Dendritic cell treated with granulocyte-macrophage colony-stimulating factor and Interleukin-4, amounts not matched to agents 40 ng/mL and 50 ng/mL, for 4 days (primary cell): ENCODE measurements around the gene TFB1M.
"Not testable (repeated sequence)": the region's sequence is repeated elsewhere in the genome, so short reads cannot be mapped to it uniquely, and the experiment has no call there.

ENCODE experiments used
- H3K27ac Mint-ChIP-seq: one replicate; pipeline ENCODE4 v1.8.0; 2022; ENCODE audit warnings: mild to moderate bottlenecking, mixed read lengths
- H3K27me3 Mint-ChIP-seq: one replicate; pipeline ENCODE4 v1.8.0; 2022; ENCODE audit warnings: mild to moderate bottlenecking, mixed read lengths
- H3K36me3 Mint-ChIP-seq: one replicate; pipeline ENCODE4 v1.8.0; 2022; ENCODE audit warnings: low read depth, mixed read lengths
- H3K4me1 Mint-ChIP-seq: one replicate; pipeline ENCODE4 v1.8.0; 2022; ENCODE audit warnings: low read depth, mixed read lengths
- H3K4me3 Mint-ChIP-seq: one replicate; pipeline ENCODE4 v1.8.0; 2022; ENCODE audit warnings: mild to moderate bottlenecking, moderate library complexity, mixed read lengths
- H3K9me3 Mint-ChIP-seq: one replicate; pipeline ENCODE4 v1.8.0; 2022; ENCODE audit warnings: mixed read lengths
- intact Hi-C: fragments of 100-400 bp; cut with micrococcal nuclease; formaldehyde crosslinking; loops from one replicate; pipeline ENCODE4 v1.15.0; 2022

The TFB1M gene

DNA sequence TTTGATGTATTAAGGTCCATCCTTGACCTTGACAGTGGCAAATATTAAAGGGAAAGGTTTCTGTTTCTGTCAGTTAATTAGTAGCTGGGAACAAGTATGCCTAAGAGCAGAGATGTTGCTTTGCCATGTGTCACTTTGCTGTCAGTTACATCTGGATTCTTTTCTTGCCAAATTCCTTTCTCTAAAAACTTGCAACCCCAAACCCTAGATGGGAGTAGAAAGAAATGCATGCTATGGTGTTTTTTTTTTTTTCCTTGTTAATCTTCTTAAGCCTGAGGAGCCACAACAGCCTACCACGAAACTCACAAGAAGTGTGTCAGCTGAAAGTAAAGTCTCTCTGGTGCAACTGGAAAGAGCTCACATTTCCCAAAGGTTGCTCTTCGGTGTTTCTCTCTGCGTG, 68.5 kb downstream of the TFB1M start:
- Mint-ChIP-seq H3K4me3 (no peak overlapping the region), H3K27ac (no peak overlapping the region), H3K4me1 (no peaks in the 10 kb centered on the region), H3K27me3 (no peaks in the 10 kb centered on the region), H3K36me3 (peaks cover 6% of the 10 kb centered on the region), H3K9me3 (no peaks in the 10 kb centered on the region)
- intact Hi-C loops: no loop called here

DNA sequence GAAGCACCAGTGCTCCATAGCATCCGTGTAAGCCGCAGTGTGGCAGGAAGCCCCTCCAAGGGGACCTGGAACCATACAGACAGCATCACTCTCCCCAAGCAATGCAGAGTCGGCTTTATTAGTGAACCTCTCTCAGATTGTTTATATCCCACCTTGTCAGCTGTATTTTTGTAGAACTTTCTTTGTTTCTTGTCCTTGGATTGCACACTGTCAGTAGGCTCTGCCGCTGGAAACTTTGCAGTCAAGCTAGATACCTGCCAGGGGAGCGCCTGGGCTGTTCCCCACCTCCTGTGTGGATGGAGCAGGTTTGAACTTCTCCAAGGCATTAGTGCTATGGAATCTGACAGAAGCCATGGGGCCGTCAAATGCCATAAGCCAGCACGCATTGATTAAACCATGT, 69.1 kb downstream of the TFB1M start:
- Mint-ChIP-seq H3K4me1 (no peaks in the 10 kb centered on the region), H3K27ac (no peak overlapping the region), H3K36me3 (peaks cover 6% of the 10 kb centered on the region), H3K27me3 (no peaks in the 10 kb centered on the region), H3K4me3 (no peak overlapping the region), H3K9me3 (no peaks in the 10 kb centered on the region)
- intact Hi-C loops: no loop called here

DNA sequence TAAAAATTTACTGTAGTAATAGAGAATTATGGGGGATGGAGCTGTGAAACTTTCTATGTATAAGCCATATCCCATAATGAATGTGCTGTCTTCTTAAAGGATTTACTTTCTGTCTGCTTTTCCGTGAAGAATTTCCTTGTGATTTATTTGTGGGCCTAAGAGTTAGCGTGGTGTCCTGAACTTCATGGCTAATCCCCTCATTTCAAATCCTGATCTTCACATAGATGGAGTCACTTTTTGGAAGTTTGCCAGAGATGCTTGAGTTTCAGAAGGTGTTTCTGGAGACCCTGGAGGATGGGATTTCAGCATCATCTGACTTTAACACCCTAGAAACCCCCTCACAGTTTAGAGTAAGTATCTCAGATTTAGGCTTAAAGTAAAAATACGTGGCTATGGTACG, 69.8 kb downstream of the TFB1M start:
- Mint-ChIP-seq H3K36me3 (peaks cover 6% of the 10 kb centered on the region), H3K4me1 (no peaks in the 10 kb centered on the region), H3K4me3 (no peak overlapping the region), H3K27me3 (no peaks in the 10 kb centered on the region), H3K9me3 (no peaks in the 10 kb centered on the region), H3K27ac (no peak overlapping the region)
- intact Hi-C loops: no loop called here

DNA sequence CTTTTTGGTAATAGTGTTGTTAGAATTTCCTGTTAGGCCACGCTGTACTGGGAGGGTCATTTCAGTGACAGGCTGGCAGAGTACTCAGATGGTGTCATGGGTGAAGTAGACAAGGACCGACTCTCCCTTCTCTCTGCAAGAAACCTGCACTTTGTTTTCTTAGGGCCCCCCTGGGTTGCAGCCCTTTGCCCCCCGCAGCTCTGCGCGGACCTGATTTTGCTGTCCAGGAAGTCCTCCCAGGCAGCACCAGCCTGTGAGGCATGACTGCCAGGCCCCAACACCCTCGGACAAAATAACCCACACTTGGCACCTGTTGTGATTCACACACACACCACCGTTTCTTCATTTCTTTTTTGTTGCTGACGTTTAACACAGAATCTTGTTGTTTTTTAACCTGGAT, 72.3 kb downstream of the TFB1M start:
- H3K4me3 Mint-ChIP-seq: no peak overlapping the region
- intact Hi-C loops: no loop called here
- no peaks in the 10 kb centered on the region for H3K27me3 Mint-ChIP-seq
- no peak overlapping the region for H3K27ac Mint-ChIP-seq
- no peaks in the 10 kb centered on the region for H3K4me1 Mint-ChIP-seq
- H3K9me3 Mint-ChIP-seq: peaks cover 7% of the 10 kb centered on the region
- no peaks in the 10 kb centered on the region for H3K36me3 Mint-ChIP-seq

DNA sequence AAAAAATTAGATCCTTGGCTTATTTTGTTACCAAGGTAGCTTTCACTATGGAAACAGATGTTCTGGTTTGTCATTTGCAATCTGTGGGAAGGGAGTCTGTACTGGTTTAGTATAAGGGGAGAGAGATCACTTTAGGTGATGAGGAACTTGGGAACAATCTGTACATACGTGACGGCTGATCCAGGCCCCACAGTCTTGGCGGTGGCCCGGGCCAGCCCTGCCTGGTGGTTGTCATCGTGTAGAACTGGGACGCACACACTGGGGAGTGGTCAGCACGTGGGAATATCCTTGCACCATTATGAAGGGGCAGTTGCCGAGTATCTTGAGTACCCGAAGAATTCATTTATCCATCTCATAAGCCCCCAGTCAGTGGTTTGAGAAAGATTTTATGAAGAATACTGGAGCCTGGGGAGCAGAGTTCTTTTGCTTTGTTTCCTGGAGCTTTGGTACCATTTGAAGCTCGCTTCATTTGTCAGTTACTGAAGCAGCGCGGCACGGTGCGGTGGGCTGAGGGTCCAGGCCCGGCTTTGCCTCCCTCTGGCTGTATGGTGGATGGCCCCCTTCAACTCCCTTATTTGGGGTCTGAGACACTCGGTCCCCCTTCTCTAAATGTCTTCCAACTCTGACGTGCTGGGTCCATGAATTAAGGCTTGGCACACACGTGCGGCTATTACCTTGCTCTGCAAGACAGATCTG, 73.2 kb downstream of the TFB1M start:
- no peaks in the 10 kb centered on the region for H3K27me3 Mint-ChIP-seq
- peaks cover 7% of the 10 kb centered on the region for H3K9me3 Mint-ChIP-seq
- intact Hi-C loops: no loop called here
- no peak overlapping the region for H3K27ac Mint-ChIP-seq
- no peaks in the 10 kb centered on the region for H3K36me3 Mint-ChIP-seq
- no peak overlapping the region for H3K4me3 Mint-ChIP-seq
- H3K4me1 Mint-ChIP-seq: no peaks in the 10 kb centered on the region

DNA sequence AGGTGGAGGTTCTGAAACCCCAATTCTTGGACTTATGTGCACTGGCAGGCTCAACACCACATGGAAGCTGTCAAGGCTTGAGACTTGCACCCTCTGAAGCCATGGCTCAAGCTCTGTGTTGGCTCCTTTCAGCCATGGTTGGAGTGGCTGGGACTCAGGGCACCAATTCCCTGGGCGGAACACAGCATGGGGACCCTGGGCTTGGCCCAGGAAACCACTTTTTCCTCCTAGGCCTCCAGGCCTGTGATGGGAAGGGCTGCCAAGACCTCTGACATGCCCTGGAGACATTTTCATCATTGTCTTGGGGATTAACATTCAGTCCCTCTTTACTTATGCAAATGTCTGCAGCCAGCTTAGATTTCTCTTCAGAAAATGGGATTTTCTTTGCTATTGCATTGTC, 76.7 kb downstream of the TFB1M start:
- no peak overlapping the region for H3K27ac Mint-ChIP-seq
- H3K4me3 Mint-ChIP-seq: no peak overlapping the region
- intact Hi-C loops: no loop called here
- peaks cover 7% of the 10 kb centered on the region for H3K9me3 Mint-ChIP-seq
- no peaks in the 10 kb centered on the region for H3K27me3 Mint-ChIP-seq
- no peaks in the 10 kb centered on the region for H3K36me3 Mint-ChIP-seq
- H3K4me1 Mint-ChIP-seq: no peaks in the 10 kb centered on the region

DNA sequence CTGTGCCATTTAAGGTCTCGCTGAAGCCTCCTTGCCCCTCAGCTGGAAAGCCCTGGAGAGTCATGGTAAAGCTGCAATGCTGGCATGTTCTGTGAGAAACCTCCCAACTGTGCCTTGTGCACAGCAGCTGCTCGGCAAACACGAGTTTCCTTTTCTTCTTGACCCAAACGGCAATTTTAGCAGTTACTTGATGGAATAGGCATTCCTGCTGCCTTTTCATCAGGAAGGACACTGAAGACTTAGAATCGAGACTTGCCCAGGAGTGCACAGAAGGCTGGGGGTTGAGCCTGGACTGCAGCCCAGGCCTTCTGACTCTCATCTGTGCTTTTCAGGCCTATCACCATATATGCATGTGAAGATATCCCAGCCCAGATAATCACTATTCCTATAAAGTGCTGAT, 79.2 kb downstream of the TFB1M start:
- no peaks in the 10 kb centered on the region for H3K4me1 Mint-ChIP-seq
- no peaks in the 10 kb centered on the region for H3K27me3 Mint-ChIP-seq
- no peak overlapping the region for H3K4me3 Mint-ChIP-seq
- peaks cover 7% of the 10 kb centered on the region for H3K9me3 Mint-ChIP-seq
- no peak overlapping the region for H3K27ac Mint-ChIP-seq
- intact Hi-C loops: no loop called here
- H3K36me3 Mint-ChIP-seq: no peaks in the 10 kb centered on the region

DNA sequence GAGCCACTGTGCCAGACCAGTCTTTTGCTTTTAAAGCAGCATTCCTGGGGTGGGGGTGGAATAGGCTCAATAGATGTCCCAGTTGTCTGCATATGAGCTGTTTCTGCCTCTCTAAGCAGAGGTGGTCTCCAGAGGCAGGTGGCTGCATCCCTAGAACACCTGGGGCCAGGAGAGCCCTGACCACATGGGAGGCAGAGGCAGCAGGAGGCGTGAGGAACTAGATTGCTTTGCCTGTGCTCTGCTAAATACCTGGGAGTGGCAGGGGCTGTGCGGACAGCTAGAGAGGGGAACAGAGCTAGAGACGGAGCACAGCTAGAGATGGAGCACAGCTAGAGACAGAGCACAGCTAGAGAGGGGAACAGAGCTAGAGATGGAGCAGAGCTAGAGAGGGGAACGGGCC, 79.6 kb downstream of the TFB1M start:
- intact Hi-C loops: no loop called here
- H3K4me1 Mint-ChIP-seq: no peaks in the 10 kb centered on the region
- no peaks in the 10 kb centered on the region for H3K27me3 Mint-ChIP-seq
- no peak overlapping the region for H3K27ac Mint-ChIP-seq
- H3K4me3 Mint-ChIP-seq: no peak overlapping the region
- peaks cover 11% of the 10 kb centered on the region for H3K9me3 Mint-ChIP-seq
- H3K36me3 Mint-ChIP-seq: no peaks in the 10 kb centered on the region

DNA sequence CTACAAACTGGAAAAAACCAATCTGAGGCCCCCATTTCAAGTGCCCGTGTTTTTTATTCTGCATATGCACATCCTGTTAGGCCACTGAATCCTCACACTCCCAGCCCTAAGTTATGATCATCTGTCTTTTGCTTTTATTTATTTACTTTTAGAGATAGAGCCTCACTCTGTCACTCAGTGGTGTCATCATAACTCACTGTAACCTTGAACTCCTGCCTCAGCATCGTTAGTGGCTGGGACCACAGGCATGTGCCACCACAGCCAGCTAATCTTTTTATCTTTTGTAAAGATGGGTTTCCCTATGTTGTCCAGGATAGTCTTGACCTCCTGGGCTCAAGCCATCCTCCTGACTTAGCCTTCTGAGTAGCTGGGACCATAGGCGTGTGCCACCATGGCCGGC, 80.1 kb downstream of the TFB1M start:
- H3K36me3 Mint-ChIP-seq: no peaks in the 10 kb centered on the region
- intact Hi-C loops: no loop called here
- no peaks in the 10 kb centered on the region for H3K4me1 Mint-ChIP-seq
- H3K27me3 Mint-ChIP-seq: no peaks in the 10 kb centered on the region
- no peak overlapping the region for H3K27ac Mint-ChIP-seq
- H3K4me3 Mint-ChIP-seq: no peak overlapping the region
- H3K9me3 Mint-ChIP-seq: peaks cover 15% of the 10 kb centered on the region

DNA sequence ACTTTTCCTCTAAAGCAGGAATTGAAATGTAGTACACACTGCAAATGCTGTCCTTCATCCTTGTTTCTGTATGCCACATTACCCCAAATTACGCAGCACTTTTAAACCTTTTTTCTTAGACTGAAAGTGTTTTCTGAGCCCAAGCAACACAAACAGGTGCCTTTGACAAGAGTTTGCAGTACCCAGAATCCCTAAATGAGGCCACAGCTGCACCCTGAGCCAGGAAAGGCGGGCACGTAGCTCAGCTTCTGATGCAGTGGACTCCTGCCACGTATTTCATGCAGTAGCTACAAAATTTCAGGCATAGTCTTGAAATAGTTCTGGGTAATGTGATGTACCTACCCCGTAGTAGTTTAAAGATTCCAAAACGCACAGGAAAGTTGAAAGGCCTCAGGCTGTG, 81.4 kb downstream of the TFB1M start:
- H3K27me3 Mint-ChIP-seq: no peaks in the 10 kb centered on the region
- no peaks in the 10 kb centered on the region for H3K36me3 Mint-ChIP-seq
- intact Hi-C loops: no loop called here
- no peak overlapping the region for H3K27ac Mint-ChIP-seq
- H3K9me3 Mint-ChIP-seq: peaks cover 13% of the 10 kb centered on the region
- no peaks in the 10 kb centered on the region for H3K4me1 Mint-ChIP-seq
- H3K4me3 Mint-ChIP-seq: no peak overlapping the region

DNA sequence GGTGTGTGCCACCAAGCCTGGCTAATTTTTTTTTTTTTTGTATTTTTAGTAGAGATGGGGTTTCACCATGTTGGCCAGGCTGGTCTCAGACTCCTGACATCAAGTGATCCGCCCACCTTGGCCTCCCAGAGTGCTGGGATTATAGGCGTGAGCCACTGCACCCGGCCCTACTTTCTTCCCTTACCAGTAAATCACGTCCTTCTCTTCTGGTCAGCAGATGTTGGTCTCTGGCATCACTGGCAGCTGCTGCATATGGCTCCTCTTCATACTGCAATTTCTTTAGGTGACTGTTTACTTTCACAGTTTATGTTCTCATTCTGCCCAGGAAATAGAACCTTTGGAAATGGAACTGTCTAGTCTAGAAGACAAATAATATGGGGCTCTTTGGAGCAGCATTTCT, 83.3 kb downstream of the TFB1M start:
- H3K27me3 Mint-ChIP-seq, intact Hi-C loops, H3K9me3 Mint-ChIP-seq: not testable (repeated sequence)

DNA sequence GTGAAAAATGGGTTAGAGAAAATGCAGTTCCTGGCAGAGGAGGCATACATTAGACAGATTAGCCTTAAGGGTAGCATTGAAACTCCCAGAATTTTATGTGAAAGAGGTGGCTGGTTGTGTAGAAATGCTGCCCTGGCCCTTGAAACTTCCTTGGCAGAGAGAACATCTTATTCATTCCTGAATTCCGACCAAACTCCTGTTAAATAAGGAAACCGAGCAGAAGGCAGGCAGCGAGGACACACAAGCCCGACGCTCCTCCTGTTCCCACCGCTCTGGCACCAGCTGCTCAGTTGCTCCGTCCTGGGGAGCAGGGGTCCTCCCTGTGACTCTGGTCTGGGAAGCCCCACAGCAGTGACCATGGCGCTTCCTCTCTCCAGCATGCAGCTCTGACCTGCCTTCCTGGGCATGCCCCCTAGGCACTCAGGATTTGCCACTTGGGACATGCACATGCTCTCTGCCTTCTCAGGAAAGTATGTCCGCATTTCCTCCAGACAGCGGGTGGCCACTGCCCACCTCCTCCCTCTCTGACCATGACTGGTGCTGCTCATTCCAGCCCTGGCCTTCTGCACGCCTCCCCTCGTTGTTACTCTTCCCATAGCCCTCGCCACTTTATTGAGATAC, 85.6 kb downstream of the TFB1M start:
- peaks cover 8% of the 10 kb centered on the region for H3K9me3 Mint-ChIP-seq
- no peaks in the 10 kb centered on the region for H3K36me3 Mint-ChIP-seq
- peaks cover 18% of the 10 kb centered on the region for H3K4me1 Mint-ChIP-seq
- H3K4me3 Mint-ChIP-seq: no peak overlapping the region
- intact Hi-C loops: no loop called here
- H3K27ac Mint-ChIP-seq: no peak overlapping the region
- no peaks in the 10 kb centered on the region for H3K27me3 Mint-ChIP-seq

More for the DNA sequence above, 83.3 kb downstream of the TFB1M start:
- not testable (repeated sequence) for H3K27ac Mint-ChIP-seq, H3K4me3 Mint-ChIP-seq, H3K36me3 Mint-ChIP-seq, H3K4me1 Mint-ChIP-seq

DNA sequence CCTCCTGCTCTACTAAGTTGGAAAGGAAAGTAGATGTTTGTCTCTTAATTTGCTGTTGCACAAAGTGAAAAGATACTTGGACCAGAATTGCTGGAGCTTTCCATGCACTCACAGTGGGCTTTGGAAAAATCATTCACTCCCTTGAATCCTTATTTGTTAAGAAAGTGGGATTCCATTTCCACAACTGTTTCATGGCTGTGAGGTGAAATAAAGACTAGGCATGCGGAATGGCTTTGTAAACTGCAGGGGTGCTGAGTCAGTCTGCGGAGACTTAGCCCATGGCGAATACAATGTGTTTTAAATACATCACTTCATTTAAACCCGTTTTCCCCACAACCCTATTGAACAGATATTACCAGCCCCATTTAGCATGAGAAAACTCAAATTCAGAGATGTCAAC, 87.2 kb downstream of the TFB1M start:
- Mint-ChIP-seq H3K4me1 (peaks cover 20% of the 10 kb centered on the region), H3K36me3 (no peaks in the 10 kb centered on the region), H3K27ac (no peak overlapping the region), H3K27me3 (no peaks in the 10 kb centered on the region), H3K4me3 (no peak overlapping the region), H3K9me3 (peaks cover 8% of the 10 kb centered on the region)
- intact Hi-C loops: no loop called here

DNA sequence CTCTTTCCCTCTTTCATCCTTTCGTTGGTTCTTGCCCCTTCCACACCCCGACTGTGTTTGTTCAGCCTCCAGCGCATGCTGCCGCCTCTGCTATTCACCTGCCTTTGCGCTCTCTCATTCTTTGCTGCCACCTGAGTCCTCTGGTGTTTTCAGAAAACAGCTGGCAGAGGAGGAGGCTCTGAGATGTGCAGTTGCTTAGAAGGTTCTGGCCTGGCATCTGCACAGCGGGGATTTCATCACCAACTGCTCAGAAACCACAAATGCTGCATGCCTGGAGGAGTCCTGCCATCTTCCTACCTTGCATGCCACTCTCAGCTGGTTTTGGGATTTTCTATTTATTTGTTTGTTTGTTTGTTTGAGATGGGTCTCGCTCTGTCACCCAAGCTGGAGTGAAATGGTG, 89.7 kb downstream of the TFB1M start:
- H3K9me3 Mint-ChIP-seq: peaks cover 3% of the 10 kb centered on the region
- peak overlapping the region; percentile 47 for H3K27ac Mint-ChIP-seq
- no peak overlapping the region for H3K4me3 Mint-ChIP-seq
- intact Hi-C loops: no loop called here
- H3K4me1 Mint-ChIP-seq: peaks cover 40% of the 10 kb centered on the region
- H3K27me3 Mint-ChIP-seq: no peaks in the 10 kb centered on the region
- H3K36me3 Mint-ChIP-seq: no peaks in the 10 kb centered on the region
